GM21528 (cell line): ENCODE measurements around the gene GHRH.

ENCODE experiments used
- ATAC-seq: cut with Tn5 transposase; IDR thresholded peaks from one replicate; pipeline ENCODE4 v1.9.1; 2021; ENCODE audit warnings: mild to moderate bottlenecking, moderate library complexity; ENCODE audit not compliant: unreplicated experiment, low FRiP score

GHRH gene

DNA sequence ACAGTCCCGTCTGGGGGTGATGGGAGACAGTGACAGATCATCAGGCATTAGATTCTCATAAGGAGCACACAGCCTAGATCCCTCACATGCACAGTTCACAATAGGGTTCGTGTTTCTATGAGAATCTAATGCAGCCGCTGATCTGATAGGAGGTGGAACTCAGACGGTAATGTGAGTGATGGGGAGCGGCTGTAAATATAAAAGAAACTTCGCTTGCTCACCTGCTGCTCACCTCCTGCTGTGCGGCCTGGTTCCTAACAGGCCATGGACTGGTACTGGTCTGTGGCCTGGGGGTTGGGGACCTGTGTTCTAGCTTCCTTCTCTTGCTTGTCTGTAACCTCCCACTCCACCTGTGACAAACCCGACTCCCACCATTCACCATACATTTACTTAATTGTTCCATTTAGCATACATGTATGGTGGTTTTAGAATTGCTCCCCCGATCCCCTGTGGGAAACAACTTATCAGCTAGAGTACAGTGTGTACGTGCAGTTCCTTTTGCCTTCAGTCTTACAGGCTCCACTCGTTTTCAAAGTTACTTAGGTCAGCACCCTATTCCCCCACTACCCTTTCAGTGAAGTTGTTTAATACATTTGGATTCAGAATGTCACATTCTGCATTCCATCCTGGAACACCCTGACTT lies 31.8 kb upstream of the GHRH start:
- no peak for ATAC-seq

DNA sequence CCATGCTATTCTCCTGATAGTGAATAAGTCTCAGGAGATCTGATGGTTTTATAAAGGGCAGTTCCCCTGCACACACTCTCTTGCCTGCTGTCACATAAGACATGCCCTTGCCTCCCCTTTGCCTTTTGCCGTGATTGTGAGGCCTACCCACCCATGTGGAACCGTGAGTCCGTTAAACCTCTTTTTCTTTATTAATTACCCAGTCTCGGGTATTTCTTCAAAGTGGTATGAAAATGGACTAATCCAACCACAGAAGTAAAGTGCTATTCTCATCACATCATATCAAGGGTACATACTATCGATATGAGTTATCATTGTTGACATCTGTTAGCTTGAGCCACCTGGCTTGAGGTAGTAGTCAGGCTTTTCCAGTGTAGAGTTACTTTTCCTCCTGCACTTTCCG lies 30.1 kb upstream of the GHRH start:
- no peak for ATAC-seq

DNA sequence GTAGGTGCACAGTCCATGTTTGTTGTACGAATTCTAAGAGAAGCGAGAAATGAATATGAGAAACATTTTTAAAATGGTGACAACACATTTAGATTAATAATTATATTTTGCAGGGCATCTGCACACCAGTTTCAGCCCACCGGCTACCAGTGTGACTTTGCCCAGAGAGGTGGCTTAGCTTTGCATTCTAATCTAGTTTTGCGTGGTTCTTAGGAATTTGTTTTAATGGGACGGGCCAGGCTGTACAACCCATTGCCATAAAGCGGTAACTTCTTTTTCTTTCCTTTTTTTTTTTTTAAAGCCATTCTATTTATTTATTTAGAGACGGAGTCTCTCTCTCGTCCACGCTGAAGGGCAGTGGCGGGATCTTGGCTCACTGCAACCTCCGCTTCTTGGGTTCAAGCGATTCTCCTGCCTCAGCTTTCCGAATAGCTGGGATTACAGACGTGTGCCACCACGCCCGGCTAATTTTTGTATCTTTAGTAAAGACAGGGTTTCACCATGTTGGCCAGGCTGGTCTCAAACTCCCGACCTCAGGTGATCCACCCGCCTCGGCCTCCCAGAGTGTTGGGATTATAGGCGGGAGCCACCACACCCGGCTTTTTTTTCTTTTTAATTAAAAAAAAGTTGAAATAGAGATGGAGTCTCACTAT lies 28.7 kb upstream of the GHRH start:
- no peak for ATAC-seq

DNA sequence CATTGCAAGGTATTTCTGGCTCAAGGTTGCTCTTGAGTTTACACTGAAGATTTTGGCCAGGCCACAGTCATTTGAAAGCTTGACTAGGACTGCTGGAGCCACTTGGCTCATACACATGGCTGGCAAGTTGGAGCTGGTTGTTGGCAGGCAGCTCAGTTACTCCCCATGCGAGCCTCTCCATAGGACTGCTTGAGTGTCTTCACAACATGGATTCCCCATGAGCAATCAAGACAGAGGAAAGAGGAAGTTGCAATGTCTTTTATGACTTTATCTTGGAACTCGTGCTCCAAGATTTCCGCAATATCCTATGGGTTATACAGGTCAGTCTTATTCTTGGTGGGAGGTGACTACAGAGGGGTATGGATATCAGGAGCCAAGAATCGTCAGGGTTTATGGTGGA lies 26.5 kb upstream of the GHRH start:
- no peak for ATAC-seq

DNA sequence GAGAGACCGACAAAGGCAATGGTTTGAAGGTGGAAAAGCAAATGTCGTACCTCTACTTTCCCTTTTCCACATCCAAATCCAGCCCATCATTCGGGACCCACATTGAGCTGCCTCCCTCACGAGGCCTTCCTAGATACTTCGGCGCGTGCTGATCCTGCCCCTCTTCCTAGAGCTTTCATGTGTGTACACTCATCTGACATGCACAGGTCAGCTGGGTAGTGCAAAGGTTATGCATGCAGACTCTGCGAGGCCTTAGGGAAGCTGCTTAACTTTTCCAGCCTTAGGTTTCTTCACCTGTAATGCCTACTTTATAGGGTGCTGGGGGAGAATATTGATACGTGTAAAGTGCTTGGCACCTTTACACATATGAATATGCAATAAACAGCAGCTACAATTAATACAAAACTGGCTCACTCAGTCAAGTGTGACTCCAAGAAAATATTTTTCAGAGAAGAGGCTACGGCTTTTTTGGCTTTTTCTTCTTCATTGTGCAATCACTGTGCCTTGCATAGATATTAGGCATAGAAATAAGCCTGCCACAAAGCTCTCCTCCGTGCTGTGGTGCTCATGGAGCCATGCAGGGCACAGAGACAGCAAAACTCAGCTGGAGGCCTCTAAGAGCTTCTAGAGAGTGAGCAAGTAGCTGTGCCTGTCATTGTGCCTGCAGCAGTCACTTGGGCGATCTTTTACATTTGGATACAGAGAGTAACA lies 24.2 kb upstream of the GHRH start:
- ATAC-seq: no peak

DNA sequence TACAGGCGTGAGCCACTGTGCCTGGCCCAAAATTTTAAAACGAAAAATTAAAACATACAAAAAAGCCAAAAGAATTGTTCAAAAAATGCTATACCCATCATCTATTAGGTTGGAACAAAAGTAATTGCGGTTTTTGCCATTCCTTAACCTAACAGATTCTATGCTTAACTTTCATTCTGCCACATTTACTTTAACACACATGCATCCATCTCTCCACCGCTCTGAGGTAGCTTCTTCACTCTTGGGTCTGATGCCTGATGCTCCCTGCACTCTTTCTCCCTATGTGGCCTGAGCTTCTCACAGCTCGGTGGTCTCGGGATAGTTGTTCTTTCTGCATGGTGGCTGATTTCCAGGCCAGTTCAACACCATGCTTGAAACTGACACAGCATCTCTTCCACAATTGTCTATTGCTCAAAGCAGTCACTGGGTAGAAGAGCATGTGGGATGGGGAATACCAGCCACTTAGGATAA lies 23.1 kb upstream of the GHRH start:
- no peak for ATAC-seq

DNA sequence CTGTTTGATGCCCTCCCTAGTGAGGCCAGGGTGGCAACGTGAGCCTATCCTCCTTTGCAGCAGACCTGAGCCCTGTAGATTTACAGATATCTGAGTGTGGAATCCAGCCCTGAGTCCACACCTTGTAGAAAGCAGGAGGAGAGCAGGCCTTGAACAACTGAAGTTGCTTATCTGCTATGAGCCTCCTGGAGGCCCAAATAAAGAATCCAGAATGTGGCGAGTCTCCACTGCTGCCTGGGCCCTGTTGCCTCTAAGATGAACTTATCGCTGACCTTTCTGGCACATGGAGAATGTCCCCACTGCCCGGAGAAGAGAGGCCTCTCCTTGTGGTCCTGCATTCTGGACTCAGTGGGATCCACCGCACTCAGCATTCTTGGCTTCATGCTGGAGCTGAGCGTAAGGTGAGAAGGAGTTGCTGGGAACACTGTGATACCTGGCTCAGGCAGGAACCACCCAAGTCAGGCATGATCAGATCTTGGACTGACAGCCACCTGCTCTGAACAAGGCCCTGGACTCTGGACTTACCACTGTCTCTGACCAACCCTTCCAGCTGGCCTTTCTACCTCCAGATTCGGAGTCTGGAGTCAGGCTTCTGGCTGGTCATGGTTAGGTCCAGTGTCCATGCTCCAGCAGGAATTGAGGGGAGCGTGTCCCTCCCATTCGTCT lies 22.0 kb upstream of the GHRH start:
- no peak for ATAC-seq

DNA sequence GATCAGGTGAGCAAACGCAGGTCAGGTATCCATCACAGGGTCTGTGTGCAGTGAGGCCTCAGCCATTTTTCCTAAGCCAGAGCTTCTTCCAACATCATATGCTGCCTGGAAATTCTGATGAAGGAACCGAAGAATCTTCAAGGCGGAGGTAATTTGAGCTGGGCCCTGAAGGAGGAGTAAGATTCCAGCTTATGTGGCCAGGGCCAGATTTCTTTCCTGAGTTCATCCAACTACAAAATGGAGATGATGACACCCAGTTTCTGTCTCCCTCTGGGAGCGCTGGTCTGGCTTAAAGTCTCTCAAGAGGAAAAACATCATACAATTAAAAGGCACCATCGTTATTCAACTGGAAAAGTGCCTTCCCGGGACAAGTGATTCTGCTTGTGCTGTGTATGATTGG lies 20.9 kb upstream of the GHRH start:
- no peak for ATAC-seq

DNA sequence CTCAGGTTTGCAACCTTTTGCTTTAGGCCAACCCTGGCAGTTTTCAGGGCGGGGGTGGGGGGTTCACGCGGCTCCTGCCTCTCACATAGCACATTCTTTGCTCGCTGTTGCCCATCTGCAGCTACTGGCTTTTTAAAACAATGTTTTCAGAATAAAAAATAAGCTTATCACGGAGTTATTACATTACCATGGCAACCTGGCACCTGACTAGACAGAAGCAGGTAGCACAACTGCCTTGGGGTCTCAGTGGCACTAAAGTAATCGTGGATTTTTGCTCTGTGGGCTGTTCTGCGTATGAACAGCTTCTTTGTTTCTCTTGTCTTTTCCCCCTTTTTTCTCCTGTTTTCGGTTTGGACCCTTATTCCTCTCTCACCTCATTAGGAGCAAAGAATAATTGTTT lies 18.8 kb upstream of the GHRH start:
- ATAC-seq: no peak

DNA sequence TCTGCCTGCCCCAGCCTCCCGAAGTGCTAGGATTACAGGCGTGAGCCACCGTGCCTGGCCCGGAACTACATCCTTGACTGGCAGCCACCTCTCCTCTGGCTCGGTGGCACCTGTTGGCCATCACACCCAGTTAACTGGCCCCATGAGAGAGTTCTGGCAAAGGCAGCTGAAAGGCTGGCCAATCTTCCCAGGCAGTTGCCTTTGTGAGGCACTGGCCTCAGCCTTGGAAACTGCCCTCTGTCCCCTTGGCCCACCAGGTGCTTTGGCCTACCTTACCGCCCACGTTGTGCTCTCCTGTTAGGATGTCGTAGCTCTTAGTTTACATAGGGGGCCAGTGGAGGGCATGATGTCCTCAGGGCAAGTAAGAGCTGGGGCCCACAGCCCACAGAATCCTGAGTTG lies 18.2 kb upstream of the GHRH start:
- no peak for ATAC-seq

DNA sequence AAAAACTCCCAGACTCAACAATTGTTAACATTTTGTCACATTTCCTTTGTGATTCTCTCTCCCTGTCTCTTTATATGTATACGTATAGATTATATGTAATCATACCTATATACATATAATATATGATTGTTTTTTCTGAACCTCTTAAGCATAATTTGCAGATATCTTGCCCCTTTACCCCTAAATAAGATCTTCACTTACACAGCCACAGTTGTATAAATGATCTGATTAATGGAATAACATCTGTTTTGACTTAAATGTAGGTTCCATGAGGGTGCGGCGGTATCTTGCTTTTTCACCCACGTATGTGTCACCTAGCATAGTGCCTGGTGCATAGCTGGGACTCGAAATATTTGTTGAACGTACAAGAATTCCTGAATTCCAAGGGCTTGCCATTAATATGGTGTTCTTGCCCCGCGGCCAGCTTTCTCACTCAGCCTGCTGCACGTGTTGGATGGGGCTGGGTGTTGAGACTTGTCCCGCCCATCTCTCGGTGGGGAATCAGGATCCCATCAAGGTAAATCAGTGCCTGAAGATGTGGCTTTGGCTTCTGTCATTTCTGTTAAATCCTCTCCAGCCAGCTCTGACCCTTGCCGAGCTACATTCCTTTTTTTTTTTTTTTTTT lies 17.5 kb upstream of the GHRH start:
- no peak for ATAC-seq

DNA sequence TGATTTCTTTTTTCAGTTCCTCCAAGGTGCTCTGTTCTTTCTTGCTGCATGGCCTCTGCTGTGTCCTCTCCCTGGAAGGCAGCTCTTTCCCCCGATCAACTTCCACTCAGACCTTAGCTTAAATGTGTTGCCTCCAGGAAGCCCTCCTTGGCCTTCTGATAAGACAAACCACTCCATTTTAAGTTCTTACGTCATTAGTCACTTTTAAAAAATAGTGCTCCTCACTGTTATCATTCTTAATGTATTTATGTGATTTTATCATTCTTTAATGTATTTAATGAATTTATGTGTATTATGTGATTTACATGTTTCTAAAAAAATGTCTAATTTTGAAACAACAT lies 15.6 kb upstream of the GHRH start:
- no peak for ATAC-seq

DNA sequence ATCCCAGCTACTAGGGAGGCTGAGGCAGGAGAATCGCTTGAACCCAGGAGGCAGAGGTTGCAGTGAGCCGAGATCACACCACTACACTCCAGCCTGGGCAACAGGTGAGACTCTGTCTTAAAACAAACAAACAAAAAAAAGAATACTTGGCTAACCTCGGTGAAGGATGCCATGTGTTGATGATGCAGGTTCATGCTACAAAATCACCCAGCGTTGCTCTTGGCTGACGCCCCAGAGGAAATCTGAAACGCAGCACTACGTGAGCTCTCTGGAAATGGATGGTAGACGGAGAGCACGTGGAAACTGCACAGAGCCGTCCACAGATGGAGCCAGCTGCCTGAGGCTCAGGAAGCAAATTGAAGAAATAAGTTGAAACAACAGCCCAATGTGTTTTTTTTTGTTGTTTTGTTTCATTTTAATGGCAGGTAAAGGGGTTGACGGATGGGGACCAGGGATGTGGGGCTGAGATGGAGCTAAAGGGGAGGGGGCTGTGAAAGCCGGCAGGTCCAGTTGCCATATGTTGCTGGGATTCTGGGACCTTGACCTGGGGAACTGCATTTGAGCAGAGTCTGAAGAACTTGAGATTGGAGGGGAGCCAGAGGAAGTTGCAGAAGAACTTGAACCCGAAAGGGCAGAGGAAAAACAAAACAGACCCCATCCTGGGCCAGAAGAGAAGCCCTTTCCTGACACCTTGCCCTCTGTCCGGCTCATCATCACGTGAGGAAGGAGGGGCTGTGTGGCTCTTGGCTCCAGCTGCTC lies 15.1 kb upstream of the GHRH start:
- ATAC-seq: no peak

DNA sequence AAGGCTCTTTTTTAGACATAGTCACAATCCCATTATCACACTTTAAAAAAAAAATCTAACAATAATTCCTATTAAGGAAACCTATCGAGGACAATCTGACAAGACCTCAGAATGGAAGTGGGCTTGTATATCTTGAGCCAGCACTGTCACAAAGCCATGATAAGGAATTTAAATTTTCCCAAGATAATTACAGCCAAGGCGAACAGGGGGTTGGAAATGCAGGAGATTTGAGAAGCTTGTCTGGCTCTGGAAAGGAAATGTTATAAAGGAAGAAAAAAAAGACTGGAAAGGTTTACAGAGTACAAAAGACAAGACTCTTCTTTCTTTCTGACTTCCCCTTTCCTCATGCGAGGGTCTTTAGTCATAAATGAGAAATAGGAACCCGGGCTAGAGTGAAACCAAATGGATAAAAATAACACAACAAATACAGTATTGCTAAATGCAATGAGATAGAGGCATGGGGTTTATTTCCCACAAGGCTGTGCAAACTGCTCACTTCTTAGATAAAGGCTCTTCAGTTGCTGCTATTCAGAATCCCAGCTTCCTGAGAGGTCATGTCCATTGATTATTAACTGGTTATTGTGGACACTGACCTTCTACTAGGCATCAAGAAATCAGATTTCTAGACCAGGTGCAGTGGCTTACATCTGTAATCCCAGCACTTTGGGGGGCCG lies 13.4 kb upstream of the GHRH start:
- no peak for ATAC-seq

DNA sequence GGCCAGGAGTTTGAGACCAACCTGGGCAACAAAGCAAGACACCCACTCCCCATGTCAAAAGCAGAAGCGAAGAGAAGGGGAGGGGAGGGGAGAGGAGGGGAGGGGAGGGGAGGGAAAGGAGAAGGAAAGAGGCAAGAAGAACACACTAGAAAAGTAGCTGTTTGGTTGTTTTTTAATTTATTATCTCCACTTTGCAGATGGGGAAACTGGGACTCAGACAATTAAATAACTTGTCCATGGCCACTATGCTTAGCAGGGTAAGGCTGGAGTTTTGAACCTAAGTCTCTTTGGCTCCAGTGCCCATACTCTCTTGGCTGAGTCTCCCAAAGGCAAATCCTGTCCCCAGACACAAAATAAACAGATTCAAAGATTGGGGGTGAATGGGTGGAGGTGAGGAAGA lies 12.4 kb upstream of the GHRH start:
- ATAC-seq: no peak

DNA sequence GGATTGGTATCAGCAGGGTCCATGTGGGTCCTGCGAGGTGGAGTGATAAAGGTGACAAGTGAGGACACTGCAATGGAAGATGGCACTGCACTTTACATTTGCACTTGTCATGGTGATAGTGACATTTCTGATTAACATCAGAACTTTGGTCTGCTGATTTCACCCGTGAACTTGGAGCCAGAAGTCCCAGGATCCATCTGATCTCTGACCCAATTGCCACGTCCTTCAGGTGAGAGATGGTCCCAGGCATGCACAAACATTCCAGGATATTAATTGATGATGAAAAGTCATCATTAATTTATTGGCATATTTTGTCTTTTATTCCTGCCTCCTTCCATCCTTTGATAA lies 9.8 kb upstream of the GHRH start:
- no peak for ATAC-seq

DNA sequence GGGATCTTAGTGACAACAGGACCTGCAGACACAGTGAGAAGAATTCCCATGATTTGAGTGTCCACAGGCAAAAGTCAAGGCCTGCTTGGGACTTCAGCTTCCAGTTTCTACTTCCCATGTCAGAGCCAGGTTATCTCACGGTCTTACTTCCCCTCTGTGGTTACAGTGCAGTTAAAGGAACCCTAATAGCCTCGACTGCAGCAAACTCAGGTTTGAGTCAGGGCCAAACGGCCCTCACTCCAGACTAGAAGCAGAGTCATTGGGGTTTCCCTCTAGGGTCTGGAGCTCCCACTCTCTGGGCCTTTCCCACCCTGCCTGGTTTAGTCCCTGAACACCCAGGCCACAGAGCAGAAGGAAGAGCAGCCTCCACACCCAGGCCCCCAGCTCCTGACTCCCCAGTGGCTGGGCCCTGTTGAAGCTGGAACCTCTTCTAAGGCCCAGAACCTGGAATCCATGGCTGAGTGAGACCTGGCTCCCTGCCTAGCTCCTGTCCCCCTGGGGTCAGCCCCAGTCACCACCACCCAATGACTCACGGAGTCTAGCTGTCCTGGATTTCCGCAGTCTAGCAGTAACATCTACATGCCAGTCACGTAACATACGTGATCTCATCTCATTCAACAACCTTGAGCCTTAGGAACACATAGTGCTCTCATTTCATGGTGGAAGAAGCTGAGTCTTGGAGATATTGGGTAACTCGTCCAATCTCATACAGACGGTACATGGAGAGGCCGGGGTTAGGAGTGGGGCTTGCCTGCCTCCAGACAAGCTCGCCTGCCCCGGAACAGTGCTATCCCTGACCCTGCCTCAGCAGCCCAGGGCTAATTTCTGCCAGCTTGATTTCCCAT lies 9.2 kb upstream of the GHRH start:
- no peak for ATAC-seq

DNA sequence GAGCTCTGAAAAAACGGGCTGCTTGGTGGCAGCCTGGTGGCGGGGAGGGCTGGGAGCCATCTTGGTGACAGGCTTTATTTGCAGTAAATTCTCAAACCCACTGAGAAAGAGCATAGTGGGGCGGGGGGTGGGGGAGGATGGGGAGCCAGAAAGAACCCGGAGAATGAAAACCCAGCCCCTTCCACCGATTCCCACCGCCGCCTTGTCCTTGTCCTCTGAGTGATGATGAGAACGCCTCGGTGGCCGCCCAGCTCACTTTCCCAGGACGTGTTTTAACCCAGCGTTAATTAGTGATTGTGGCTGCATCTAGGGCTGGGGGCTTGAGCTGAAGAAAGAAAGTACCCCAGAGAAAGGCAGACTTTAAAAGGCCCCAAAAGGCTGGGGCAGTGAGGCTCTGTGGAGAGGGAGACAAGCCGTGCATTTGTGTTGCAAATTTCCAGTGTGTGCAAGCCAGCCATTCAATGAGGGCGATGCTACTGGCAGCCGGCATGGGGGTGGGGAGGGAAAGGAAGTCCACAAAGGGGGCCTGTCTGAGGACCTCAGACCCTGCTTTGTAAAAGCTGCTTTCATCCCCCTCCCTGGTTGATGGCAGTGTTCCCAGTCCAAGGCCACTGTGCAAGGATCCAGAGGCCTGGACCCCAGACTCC lies 6.2 kb upstream of the GHRH start:
- ATAC-seq: no peak
